Hepatocyte (in vitro differentiated cells): ENCODE results near the gene SGPP1. TPM values are rescaled to one million over a fixed set of nuclear protein-coding genes. Genes with fewer than 3 reads are reported as not detected.

Experiments
- DNase-seq: peaks from one replicate; pipeline ENCODE4 v3.0.0-alpha.2; 2016; ENCODE audit warnings: low spot score
- H2AFZ ChIP-seq: fragments of 200-600 bp; sonication (generic); 2 replicates; pipeline ENCODE4 v1.6.0; 2016; ENCODE audit warnings: antibody characterized with exemption, mild to moderate bottlenecking
- H3K27ac ChIP-seq: fragments of 200-600 bp; sonication (generic); 2 replicates; pipeline ENCODE4 v1.5.1; 2016; ENCODE audit warnings: mild to moderate bottlenecking
- H3K27me3 ChIP-seq: fragments of 200-600 bp; sonication (generic); 2 replicates; pipeline ENCODE4 v1.6.1; 2016
- H3K36me3 ChIP-seq: fragments of 200-600 bp; sonication (generic); replicated peaks from 2 replicates; pipeline ENCODE4 v1.5.1; 2016; ENCODE audit warnings: low read depth; ENCODE audit not compliant: insufficient read depth
- H3K4me1 ChIP-seq: fragments of 200-600 bp; sonication (generic); 2 replicates; pipeline ENCODE4 v1.5.1; 2016; ENCODE audit warnings: mild to moderate bottlenecking, moderate library complexity; ENCODE audit not compliant: insufficient read depth
- H3K4me2 ChIP-seq: fragments of 200-600 bp; sonication (generic); 2 replicates; pipeline ENCODE4 v1.6.0; 2016
- H3K4me3 ChIP-seq: fragments of 200-600 bp; sonication (generic); 2 replicates; pipeline ENCODE4 v1.5.1; 2016; ENCODE audit warnings: mild to moderate bottlenecking
- H3K79me2 ChIP-seq: fragments of 200-600 bp; sonication (generic); 2 replicates; pipeline ENCODE4 v1.6.0; 2017; ENCODE audit warnings: mild to moderate bottlenecking
- H3K9me2 ChIP-seq: fragments of 200-600 bp; sonication (generic); replicated peaks from 2 replicates; pipeline ENCODE4 v1.6.0; 2017; ENCODE audit warnings: mild to moderate bottlenecking; ENCODE audit not compliant: insufficient read depth
- H3K9me3 ChIP-seq: fragments of 200-600 bp; sonication (generic); 2 replicates; pipeline ENCODE4 v1.5.1; 2016; ENCODE audit warnings: low read depth, mild to moderate bottlenecking
- H4K20me1 ChIP-seq: fragments of 200-600 bp; sonication (generic); 2 replicates; pipeline ENCODE4 v1.6.0; 2016; ENCODE audit warnings: mild to moderate bottlenecking; ENCODE audit not compliant: insufficient read depth, poor library complexity, severe bottlenecking
- CTCF ChIP-seq: fragments of 200-600 bp; sonication (generic); IDR thresholded peaks from 2 replicates; pipeline ENCODE4 v1.5.1; 2016; ENCODE audit warnings: antibody characterized with exemption, mild to moderate bottlenecking; ENCODE audit not compliant: poor library complexity
- EZH2 ChIP-seq: fragments of 200-600 bp; sonication (generic); IDR thresholded peaks from 2 replicates; pipeline ENCODE4 v1.6.1; 2016; ENCODE audit warnings: antibody characterized with exemption, mild to moderate bottlenecking, borderline replicate concordance
- EZH2phosphoT487 ChIP-seq: fragments of 200-600 bp; sonication (generic); IDR thresholded peaks from one replicate; pipeline ENCODE4 v1.6.1; 2018; ENCODE audit warnings: antibody characterized with exemption, mild to moderate bottlenecking, low read depth, moderate library complexity; ENCODE audit not compliant: unreplicated experiment, severe bottlenecking
- WGBS: methylation state at CpG from one replicate; pipeline ENCODE4 v1.1.6; 2016; ENCODE audit warnings: low lambda C conversion rate; ENCODE audit errors: missing lambda C conversion rate; 5-methylcytosine and 5-hydroxymethylcytosine counted together
- polyA plus RNA-seq: library from polyadenylated mRNA; unstranded; fragments of >200 nt; fragmentation: Nextera tagmentation; extraction: Ambion mirVana; gene quantifications from 2 replicates; pipeline ENCODE4 v1.2.1, GENCODE V29; 2016
- total RNA-seq: library from RNA; depleted of rRNA; stranded (reverse); fragments of >200 nt; gene quantifications from 2 replicates; pipeline ENCODE4 v1.2.3, GENCODE V29; 2014

Gene SGPP1
- total and polyA plus RNA-seq, 2 experiments from 2014 or later = 17.8 to 23.9 TPM

- Histone ChIP-seq H3K4me3 (no peak overlapping the region), H3K36me3 (no peaks in the 10 kb centered on the region), H2AFZ (no peak overlapping the region), H3K9me3 (no peaks in the 10 kb centered on the region), H3K79me2 (peaks cover 15% of the 10 kb centered on the region), H3K9me2 (no peaks in the 10 kb centered on the region), H3K27me3 (no peaks in the 10 kb centered on the region), H3K27ac (no peak overlapping the region), H4K20me1 (no peaks in the 10 kb centered on the region), H3K4me1 (no peaks in the 10 kb centered on the region), H3K4me2 (no peak overlapping the region)
- WGBS = 93% methylated on average over 2 of the region's 2 CpGs
- DNase-seq = no peak
- TF ChIP-seq EZH2 (no peak), CTCF (no peak), EZH2phosphoT487 (no peak)
Measured at GRCh38 chr14:63644741-63645140, 83.1 kb downstream of the SGPP1 start.

DNA sequence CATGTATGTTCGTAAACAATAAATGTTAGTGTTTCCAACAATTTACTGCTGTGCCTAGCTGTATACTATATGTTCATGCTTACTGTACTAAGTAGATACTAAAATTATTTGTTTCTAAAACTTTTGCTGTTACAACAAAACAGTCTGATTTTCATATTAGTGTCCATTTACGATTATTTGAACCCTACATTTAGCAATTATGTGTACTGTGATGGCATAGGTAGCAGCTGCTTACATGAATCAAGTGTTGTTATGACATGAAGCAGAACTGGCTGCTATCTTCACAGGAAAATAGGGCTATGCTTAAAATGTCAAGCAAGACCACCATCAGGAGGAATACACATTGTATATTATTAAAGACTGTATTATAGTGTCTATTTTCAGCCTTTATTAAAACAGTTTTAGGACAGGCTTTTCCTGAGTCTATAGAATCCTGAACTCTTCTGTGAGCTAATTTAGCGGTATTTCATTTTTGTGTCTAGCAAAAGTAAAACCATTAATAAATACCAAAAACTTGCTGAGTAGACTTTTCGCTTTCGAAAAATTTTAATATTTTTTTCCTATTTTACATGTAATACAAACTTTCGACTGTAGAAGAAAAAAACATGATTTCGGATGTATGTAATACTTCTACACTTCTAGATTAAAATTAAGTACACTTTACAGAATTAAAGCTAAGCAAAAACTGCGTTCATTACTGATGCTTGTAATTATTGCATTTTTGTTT lies 85.0 kb downstream of the SGPP1 start:
- Histone ChIP-seq H2AFZ (peak overlapping the region; percentile 5), H4K20me1 (no peaks in the 10 kb centered on the region), H3K27me3 (no peaks in the 10 kb centered on the region), H3K4me1 (no peaks in the 10 kb centered on the region), H3K9me3 (no peaks in the 10 kb centered on the region), H3K9me2 (no peaks in the 10 kb centered on the region), H3K79me2 (peaks cover 35% of the 10 kb centered on the region), H3K4me2 (peak overlapping the region; percentile 67), H3K36me3 (no peaks in the 10 kb centered on the region), H3K27ac (peak overlapping the region; percentile 89), H3K4me3 (peak overlapping the region; percentile 19)
- 72% methylated on average over 8 of the region's 8 CpGs for WGBS
- no peak for DNase-seq
- TF ChIP-seq EZH2phosphoT487 = no peak
- TF ChIP-seq EZH2 = no peak
- TF ChIP-seq CTCF = no peak

DNA sequence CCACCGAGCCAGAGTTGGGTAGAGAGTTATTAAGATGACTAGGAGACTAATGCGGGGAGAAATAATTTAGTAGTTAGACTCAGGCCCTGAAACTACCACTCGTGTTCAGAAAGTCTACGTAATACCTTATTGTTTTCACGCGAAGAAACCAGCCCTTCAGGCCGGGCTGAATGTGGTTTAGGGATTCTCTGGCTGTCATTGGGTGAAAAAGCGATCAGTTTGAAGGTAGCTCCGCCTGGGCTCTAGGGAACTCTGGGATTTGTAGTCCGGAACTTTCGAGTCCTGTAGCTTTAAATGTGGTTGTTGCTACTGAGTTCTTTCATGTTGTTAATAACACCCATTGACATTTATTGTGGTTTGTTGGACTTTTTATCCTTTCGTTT lies 85.6 kb downstream of the SGPP1 start:
- peak; percentile 93 for DNase-seq

More for the DNA sequence above, 85.6 kb downstream of the SGPP1 start:
- Histone ChIP-seq H3K9me2 (no peaks in the 10 kb centered on the region), H2AFZ (peak overlapping the region; percentile 30), H3K4me2 (peak overlapping the region; percentile 67), H3K4me1 (no peaks in the 10 kb centered on the region), H3K79me2 (peaks cover 41% of the 10 kb centered on the region), H3K9me3 (no peaks in the 10 kb centered on the region), H4K20me1 (no peaks in the 10 kb centered on the region), H3K4me3 (peak overlapping the region; percentile 19), H3K36me3 (no peaks in the 10 kb centered on the region), H3K27ac (peak overlapping the region; percentile 89), H3K27me3 (no peaks in the 10 kb centered on the region)
- TF ChIP-seq EZH2 = no peak
- TF ChIP-seq EZH2phosphoT487 = no peak
- TF ChIP-seq CTCF = no peak
- WGBS = 2% methylated on average over 12 of the region's 12 CpGs
